Tongue (tissue), 2 donors: ENCODE data around the gene CES5A. TPM values are rescaled to one million over a fixed set of nuclear protein-coding genes. Genes with fewer than 3 reads are reported as not detected.
"Not testable (repeated sequence)": the region's sequence is repeated elsewhere in the genome, so short reads cannot be mapped to it uniquely, and the experiment has no call there.

ENCODE experiments used
- DNase-seq: peaks from one replicate; pipeline ENCODE4 v3.0.0-alpha.2; 2015
- total RNA-seq: library from RNA; depleted of rRNA; stranded (reverse); fragments of >200 nt; gene quantifications from one replicate; pipeline ENCODE4 v1.2.3, GENCODE V29; 2014

CES5A gene
- total RNA-seq, 1 donor from 2014 or later: not detected

- DNase-seq: not testable (repeated sequence)
Measured at GRCh38 chr16:55829232-55829631, 45.9 kb downstream of the CES5A start.

- no peak for DNase-seq
Measured at GRCh38 chr16:55828680-55829079, 46.5 kb downstream of the CES5A start.

GRCh38 chr16:55825115-55825728 is 50.0 kb downstream of the CES5A start:
- DNase-seq: no peak

GRCh38 chr16:55824473-55825000 is 50.6 kb downstream of the CES5A start:
- DNase-seq: no peak

- DNase-seq: peak; percentile 21
Measured at GRCh38 chr16:55822280-55822810, 52.8 kb downstream of the CES5A start.

- DNase-seq: no peak
Measured at GRCh38 chr16:55821210-55821609, 54.0 kb downstream of the CES5A start.

GRCh38 chr16:55820615-55821014 is 54.6 kb downstream of the CES5A start:
- no peak for DNase-seq

- no peak for DNase-seq
Measured at GRCh38 chr16:55817236-55817912, 57.8 kb downstream of the CES5A start.

GRCh38 chr16:55816222-55816621 is 59.0 kb downstream of the CES5A start:
- DNase-seq: not testable (repeated sequence)

GRCh38 chr16:55815320-55815719 is 59.9 kb downstream of the CES5A start:
- no peak for DNase-seq

GRCh38 chr16:55814174-55814573 is 61.0 kb downstream of the CES5A start:
- not testable (repeated sequence) for DNase-seq

- DNase-seq: not testable (repeated sequence)
Measured at GRCh38 chr16:55813730-55814129, 61.4 kb downstream of the CES5A start.

- DNase-seq: no peak
Measured at GRCh38 chr16:55812951-55813350, 62.2 kb downstream of the CES5A start.

GRCh38 chr16:55811811-55812210 is 63.4 kb downstream of the CES5A start:
- peak; percentile 10 for DNase-seq

- no peak for DNase-seq
Measured at GRCh38 chr16:55810451-55810961, 64.7 kb downstream of the CES5A start.

GRCh38 chr16:55809851-55810250 is 65.3 kb downstream of the CES5A start:
- no peak for DNase-seq

- DNase-seq: no peak
Measured at GRCh38 chr16:55809386-55809785, 65.8 kb downstream of the CES5A start.

- DNase-seq: not testable (repeated sequence)
Measured at GRCh38 chr16:55808286-55808685, 66.9 kb downstream of the CES5A start.

- DNase-seq: not testable (repeated sequence)
Measured at GRCh38 chr16:55805104-55805503, 70.1 kb downstream of the CES5A start.

GRCh38 chr16:55803681-55804080 is 71.5 kb downstream of the CES5A start:
- not testable (repeated sequence) for DNase-seq
